HG02798 (cell line): ENCODE measurements around the gene METTL15.
"Not testable (repeated sequence)": the region's sequence is repeated elsewhere in the genome, so short reads cannot be mapped to it uniquely, and the experiment has no call there.

Experiments
- ATAC-seq: cut with Tn5 transposase; IDR thresholded peaks from one replicate; pipeline ENCODE4 v1.9.1; 2021; ENCODE audit warnings: mild to moderate bottlenecking; ENCODE audit not compliant: unreplicated experiment, poor library complexity

METTL15 gene

GRCh38 chr11:28274216-28274615, 166.0 kb downstream of the METTL15 start:
- ATAC-seq = no peak

DNA sequence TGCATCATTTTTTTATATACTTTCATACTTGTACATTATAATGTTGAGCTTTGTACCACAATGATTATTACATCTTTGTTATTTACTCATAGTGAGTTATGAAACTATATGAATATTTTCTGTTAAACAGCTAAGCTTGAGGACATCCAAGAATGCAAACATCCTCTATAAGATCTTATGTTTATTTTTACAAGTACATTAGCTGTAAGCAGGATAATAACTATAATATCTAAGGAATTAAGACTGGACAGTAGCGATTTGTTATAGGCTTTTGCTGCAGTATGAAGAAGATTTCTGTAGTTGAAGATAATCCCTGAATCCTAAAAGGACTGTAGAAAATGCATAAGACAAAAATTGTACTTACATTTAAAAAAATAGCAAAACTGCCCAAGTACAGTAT, 176.0 kb downstream of the METTL15 start:
- ATAC-seq = no peak

DNA sequence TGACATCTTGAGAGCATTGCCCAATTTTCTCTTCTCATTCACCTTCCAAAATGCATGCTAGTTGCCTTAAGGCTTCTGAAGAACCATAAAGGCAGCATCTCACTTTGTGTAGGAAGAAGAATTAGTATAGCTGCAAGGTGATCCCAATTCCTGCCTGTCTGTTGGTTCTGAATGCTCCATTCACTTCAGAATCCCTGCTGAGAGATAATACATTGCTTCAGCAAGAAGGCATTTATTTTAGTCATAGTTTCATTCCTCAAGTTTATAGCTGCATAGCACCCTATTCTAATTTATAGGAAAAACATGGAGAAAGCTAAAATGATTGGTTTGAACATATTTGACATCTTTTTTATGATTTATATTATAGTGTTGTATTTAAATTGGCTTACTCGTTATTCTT, 181.3 kb downstream of the METTL15 start:
- no peak for ATAC-seq

DNA sequence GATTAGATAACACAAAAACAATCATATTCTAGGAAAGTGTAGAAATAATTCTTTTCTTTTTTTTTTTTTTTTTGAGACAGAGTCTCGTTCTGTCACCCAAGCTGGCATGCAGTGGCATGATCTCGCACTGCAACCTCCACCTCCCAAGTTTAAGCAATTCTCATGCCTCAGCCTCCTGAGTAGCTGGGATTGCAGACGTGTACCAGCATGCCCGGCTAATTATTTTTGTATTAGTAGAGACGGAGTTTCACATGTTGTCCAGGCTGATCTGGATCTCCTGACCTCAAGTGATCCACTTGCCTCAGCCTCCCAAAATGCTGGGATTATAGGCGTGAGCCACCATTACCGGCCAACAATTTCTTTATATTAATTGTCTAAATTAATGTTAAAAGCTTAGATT, 182.8 kb downstream of the METTL15 start:
- not testable (repeated sequence) for ATAC-seq

DNA sequence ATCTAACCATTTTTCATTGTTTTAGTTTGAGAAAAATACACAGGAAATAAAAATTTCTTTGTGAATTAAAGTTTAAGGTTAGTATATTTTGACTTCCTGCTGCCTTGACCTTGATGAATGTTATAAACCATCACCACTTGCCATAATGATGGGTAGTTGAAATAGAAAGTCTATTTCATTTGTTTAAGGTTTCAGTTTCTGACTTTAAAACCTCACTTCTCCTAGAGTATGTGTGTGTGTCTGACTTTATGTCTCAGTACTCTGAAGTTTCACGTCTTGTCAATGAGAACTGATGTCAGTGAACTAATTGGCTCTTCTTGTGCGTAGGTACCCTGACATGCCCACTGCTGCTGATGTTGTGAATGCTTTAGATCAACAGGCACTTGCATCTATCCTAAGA, 188.2 kb downstream of the METTL15 start:
- ATAC-seq = peak; percentile 99

DNA sequence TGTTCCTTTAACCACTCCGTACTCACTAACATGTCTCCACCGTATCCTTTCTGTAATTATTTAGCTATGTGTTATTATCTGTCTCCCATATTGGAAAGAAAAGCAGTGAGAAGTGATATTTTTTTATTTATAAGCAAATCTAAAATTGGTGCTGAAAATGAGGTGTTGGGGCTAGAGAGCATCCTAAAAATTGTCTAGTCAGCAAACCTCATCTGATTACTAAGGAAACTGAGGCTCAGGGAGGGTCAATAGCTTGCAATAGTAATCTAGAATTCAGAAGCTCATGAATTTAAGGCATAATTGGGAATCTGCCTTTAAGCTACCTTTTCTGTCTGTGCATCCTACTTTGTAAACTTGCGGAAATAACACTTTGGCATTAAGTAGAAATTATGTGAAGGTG, 190.0 kb downstream of the METTL15 start:
- ATAC-seq = no peak

DNA sequence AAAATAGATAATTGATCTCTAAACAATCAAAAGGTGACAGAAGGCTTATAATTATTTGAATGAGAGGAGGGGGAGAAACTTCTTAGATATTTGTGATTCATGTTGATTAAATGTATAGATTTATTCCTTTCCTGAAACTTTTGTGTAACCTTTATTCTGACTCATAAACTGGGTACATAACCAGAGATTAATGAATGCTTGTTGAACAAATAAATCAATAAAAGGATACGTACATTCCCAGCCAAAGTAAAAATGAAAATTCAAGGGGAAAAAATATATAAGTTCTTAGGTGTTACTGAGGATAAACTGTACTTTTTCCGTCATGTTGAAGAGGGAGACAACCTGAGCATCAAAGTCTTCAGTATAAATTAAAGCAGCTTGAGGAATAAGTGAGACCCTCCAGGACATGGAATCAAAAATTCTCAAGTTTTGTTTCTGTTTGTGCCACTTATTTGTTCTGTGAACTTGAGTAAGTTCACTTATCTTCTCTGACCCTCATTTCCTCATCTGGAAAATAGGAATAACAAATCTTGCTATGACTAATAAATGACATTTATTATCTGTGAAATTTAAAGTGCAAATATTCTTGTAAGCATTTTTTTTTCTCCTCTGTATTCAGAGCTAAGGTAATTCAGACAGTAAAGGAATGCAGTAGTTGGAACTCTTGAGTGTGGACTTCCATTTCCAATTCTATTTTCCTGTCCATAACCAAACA, 195.4 kb downstream of the METTL15 start:
- ATAC-seq = no peak

- ATAC-seq = no peak
Observed at GRCh38 chr11:28315440-28315839, 207.3 kb downstream of the METTL15 start.

GRCh38 chr11:28318871-28319270, 210.7 kb downstream of the METTL15 start:
- ATAC-seq = no peak

DNA sequence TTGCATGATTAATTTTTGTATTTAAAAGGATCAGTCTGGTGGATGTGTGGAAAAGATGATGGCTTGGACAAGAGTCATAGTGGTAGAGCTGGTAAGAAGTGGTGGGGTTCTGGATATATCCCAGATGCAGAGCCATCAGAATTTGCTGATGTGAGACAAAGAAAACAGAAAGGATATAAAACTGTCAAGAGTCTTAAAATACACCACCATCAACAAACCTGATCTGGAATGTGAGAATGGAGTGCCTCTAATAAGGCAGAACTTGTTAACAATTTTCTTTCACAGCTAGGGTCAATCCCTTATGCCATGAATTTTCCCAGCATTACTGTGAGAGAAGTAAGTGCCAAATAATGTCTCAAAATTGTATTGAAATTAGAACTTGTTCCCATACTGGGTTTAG, 215.4 kb downstream of the METTL15 start:
- no peak for ATAC-seq

- not testable (repeated sequence) for ATAC-seq
Observed at GRCh38 chr11:28332393-28332792, 224.2 kb downstream of the METTL15 start.

- ATAC-seq = no peak
Observed at GRCh38 chr11:28337701-28338100, 229.5 kb downstream of the METTL15 start.

- no peak for ATAC-seq
Observed at GRCh38 chr11:28338371-28338770, 230.2 kb downstream of the METTL15 start.

GRCh38 chr11:28339488-28339887, 231.3 kb downstream of the METTL15 start:
- no peak for ATAC-seq

DNA sequence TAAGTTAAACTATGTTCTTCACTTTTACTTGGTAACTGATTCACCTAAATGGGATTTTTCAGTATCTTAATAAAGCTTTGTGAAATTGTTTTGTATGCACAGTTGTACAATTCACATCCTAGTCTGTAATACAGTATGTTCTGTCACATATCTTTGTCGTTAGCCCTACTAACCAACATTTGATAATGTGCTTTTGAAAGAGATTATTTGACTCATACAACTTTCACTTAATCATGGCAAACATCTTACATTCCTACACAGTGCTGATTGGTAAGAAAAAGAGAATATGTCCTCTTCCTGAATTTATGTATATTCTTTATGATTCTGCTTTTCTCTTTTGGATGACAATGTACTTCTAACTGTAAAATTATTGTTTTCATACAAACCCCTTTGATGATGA, 234.5 kb downstream of the METTL15 start:
- no peak for ATAC-seq

DNA sequence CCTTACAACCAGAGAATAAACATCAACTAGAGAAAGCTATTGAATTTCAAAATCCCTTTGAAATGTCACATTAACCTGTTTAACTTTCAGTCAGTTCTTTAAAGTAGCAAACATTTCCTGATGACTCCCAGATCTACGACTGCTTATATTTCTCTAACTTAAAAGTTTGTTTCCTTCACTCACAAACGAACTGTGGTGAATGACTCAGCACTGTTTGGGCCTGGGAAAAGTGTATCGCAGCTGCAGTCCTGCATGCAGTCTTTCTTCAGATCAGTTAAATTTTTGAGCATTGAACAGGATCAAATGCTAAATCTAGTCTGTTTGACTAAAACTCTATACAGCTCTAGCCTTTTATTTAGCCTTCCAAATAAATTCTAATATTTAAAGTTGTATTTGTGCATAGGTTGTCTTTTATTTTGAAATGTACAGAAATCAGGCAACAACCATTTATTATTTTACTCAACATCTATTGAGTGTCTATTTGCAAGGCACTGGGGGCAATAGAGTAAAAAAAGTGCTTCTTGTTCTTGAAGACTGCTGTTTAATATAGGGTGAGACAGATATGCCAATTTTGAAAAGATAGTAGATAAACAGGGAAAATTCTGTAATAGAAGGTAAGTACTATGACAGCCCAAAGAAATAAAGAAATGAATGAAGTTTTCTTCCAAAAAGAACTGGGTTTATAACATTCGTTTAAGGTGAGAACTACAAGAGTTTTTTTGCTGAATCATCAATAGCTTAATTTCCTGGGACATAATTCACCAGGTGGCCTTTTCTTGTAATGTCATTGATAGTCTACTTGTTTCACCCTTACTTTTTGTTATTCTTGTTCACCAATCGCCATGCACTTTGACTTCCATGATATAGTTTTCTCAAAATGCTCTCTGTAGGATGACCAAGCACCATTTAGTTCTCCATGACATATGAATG, 235.4 kb downstream of the METTL15 start:
- no peak for ATAC-seq

GRCh38 chr11:28346209-28346608, 238.0 kb downstream of the METTL15 start:
- ATAC-seq = no peak

DNA sequence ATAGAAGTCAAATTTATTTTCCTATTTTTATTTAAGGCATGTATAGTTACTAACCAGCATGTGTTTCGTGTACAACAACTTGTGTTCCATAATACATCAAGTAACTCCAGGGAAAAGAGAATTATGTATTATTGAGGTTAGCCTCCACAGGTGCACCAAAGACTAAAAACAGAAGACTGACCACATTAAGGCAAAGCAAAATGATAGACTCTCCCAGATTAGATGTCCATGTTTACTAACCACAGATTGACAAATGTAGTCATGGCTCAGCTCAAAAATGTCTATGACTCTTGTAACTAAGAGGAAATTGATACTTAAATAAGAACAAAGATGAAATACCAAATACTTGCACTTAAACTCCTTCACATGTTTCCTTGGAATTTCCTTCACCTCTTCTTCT, 238.5 kb downstream of the METTL15 start:
- no peak for ATAC-seq

GRCh38 chr11:28347371-28347770, 239.2 kb downstream of the METTL15 start:
- ATAC-seq = no peak

DNA sequence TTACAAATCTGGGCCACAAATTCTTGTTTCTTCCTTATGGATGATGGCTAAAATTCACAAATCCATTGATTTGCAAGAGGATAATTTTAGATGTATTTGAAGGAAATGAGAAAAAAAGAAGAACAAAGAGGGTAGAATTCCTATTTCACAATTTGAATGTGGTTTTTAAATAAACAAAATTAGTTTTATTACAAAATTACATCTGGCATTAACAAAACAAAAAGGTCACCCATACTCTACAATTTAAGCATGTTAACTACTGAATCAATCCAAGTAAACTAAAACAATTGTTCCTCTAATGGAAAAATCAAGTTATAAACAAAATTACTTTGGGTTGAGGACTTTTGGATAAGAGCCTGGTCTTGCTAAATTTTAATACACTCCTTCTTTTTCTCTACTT, 242.0 kb downstream of the METTL15 start:
- ATAC-seq = no peak

DNA sequence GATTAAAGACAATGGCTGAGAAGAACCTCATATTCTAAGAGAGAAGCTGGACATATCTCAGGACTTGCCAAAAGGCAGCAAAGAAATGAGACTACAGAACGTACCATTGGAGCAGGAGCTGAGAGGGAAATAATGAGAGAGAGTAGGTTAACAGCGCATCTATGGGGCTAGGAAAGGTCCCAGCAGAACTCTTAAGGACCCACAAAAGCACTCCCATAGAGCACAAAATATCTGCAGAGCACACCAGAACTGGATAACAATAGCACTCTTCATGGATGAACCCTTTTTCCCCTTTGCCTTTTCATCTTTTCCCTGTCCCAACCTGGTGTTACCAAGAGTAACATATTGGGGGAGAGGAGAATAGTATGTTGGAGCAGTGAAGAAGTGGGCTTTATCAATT, 245.8 kb downstream of the METTL15 start:
- no peak for ATAC-seq
